H1 (cell line): ENCODE measurements around the gene ATOH1. TPM values are rescaled to one million over a fixed set of nuclear protein-coding genes. Genes with fewer than 3 reads are reported as not detected.

ENCODE experiments used
- polyA plus RNA-seq, 7 experiments: library from polyadenylated mRNA; depleted of rRNA in 3 of 7; stranded (reverse) in 5 of 7; unstranded in 2 of 7; fragments of >200 nt in 5 of 7; fragments of 200-250 nt in 2 of 7; gene quantifications; 1 replicate in 5 of 7; 2 replicates in 1 of 7; 4 replicates in 1 of 7; pipeline versions ENCODE4 v1.2.1 to v1.2.3, GENCODE V29; 2011 to 2013; ENCODE audit warnings: missing spikeins in 2 of 7, mixed read lengths in 2 of 7
- small RNA-seq: library from polyadenylated mRNA; stranded (forward); fragments of <200 nt; extraction: miRNeasy Mini kit (QIAGEN cat#:217004); gene quantifications from one replicate; pipeline ENCODE3, GENCODE V24; 2013; ENCODE audit not compliant: insufficient read depth
- total RNA-seq: library from RNA; stranded (reverse); fragmentation: NEBNext Ultra II Directional; extraction: Animal tissue kit (Norgen Biotek cat#: 25700); gene quantifications from 2 replicates; pipeline ENCODE4 v1.2.1, GENCODE V29; 2021

ATOH1 gene
- total and polyA plus RNA-seq, 2 of the 8 experiments (the other 6 are each of a cell fraction or from before 2014, with no cell fraction given), result 0.12 to 0.76 TPM

Small RNAs within 50 kb of the gene (small RNA-seq; reads per million reads assigned to genes)
- not detected for gene RNA5SP164
